Gastroesophageal sphincter (tissue), 2 donors: ENCODE results near the gene POLR3K.

ENCODE experiments used
- EP300 ChIP-seq: sonication (generic); formaldehyde crosslinking; IDR thresholded peaks from one replicate; pipeline ENCODE4 v1.6.1; 2017; ENCODE audit warnings: antibody characterized with exemption, mild to moderate bottlenecking
- POLR2A ChIP-seq, 2 donors: fragments of 450-650 bp; IDR thresholded peaks; one replicate each; pipeline ENCODE4 v1.6.1; 2017; ENCODE audit warnings: antibody characterized with exemption in 2 of 2, mild to moderate bottlenecking in 2 of 2, moderate library complexity in 1 of 2

DNA sequence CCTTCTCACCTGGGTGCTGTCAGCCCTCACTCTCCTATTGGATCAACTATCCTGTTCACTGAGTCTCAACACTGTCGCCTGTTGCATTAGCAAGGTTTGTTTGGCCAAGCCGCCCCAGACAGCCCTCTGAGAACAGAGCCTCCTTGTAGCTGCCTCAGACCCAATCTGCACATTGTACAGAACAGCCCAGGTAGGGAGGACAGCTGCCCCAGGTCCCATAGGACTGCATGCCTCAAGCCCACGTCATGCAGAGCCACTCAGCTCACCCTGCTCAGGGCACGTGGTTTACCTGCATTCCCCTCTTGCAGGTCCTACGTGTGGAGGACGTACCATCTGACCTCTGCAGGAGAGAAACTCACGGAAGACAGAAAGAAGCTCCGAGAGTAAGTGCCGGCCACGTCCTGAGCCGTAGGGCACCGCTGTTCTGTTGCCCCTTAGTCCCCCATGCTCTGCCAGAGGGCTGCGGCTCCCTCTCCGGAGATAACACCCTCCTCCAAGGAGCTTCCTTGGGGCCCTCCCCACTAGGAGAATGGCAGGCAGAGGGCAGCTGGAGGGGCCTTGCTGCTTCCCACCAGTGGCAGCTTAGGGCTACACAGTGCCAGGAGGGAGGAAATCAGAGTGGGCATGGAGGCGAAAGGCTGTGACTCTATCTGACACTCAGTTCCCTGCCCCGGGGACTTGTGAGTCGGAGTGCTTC, 3.0 kb upstream of the POLR3K start:
- TF ChIP-seq EP300, result no peak
- no peak for TF ChIP-seq POLR2A (IDR thresholded peaks at IDR 0.05)
